GM23338 (cell line): ENCODE measurements around the gene DYTN. TPM values are rescaled to one million over a fixed set of nuclear protein-coding genes. Genes with fewer than 3 reads are reported as not detected.

Source experiments
- ATAC-seq: fragments of 200-7000 bp; cut with Tn5 transposase; 3 replicates; pipeline ENCODE4 v1.9.1; 2020
- DNase-seq: peaks from one replicate; pipeline ENCODE4 v3.0.0-alpha.2; 2015; ENCODE audit warnings: low spot score
- H2AFZ ChIP-seq: fragments of 200-600 bp; sonication (generic); 2 replicates; pipeline ENCODE4 v1.8.0; 2016; ENCODE audit warnings: antibody characterized with exemption, mild to moderate bottlenecking, moderate library complexity
- H3F3A ChIP-seq: fragments of 200-600 bp; sonication (generic); replicated peaks from 2 replicates; pipeline ENCODE4 v1.8.0; 2017; ENCODE audit warnings: antibody characterized with exemption, mixed run types, low read depth
- H3K27ac ChIP-seq: fragments of 200-600 bp; sonication (generic); 2 replicates; pipeline ENCODE4 v1.6.1; 2016; ENCODE audit warnings: low read depth
- H3K27me3 ChIP-seq: fragments of 200-600 bp; sonication (generic); 2 replicates; pipeline ENCODE4 v1.8.0; 2016; ENCODE audit warnings: mild to moderate bottlenecking, mixed run types, moderate library complexity; ENCODE audit not compliant: insufficient read depth
- H3K36me3 ChIP-seq: fragments of 200-600 bp; sonication (generic); 2 replicates; pipeline ENCODE4 v1.8.0; 2016; ENCODE audit warnings: mild to moderate bottlenecking; ENCODE audit not compliant: insufficient read depth
- H3K4me1 ChIP-seq: fragments of 200-600 bp; sonication (generic); 2 replicates; pipeline ENCODE4 v1.8.0; 2016; ENCODE audit warnings: mild to moderate bottlenecking, moderate library complexity; ENCODE audit not compliant: insufficient read depth
- H3K4me2 ChIP-seq: fragments of 200-600 bp; sonication (generic); 2 replicates; pipeline ENCODE4 v1.7.1; 2017; ENCODE audit warnings: mixed run types
- H3K4me3 ChIP-seq: fragments of 200-600 bp; sonication (generic); 2 replicates; pipeline ENCODE4 v1.6.1; 2016; ENCODE audit warnings: mixed run types
- H3K79me2 ChIP-seq: fragments of 200-600 bp; sonication (generic); replicated peaks from 2 replicates; pipeline ENCODE4 v1.8.0; 2017; ENCODE audit warnings: mild to moderate bottlenecking; ENCODE audit not compliant: insufficient read depth
- H3K9me2 ChIP-seq: fragments of 200-600 bp; sonication (generic); 2 replicates; pipeline ENCODE4 v1.8.0; 2017; ENCODE audit not compliant: insufficient read depth
- H4K20me1 ChIP-seq: fragments of 200-600 bp; sonication (generic); replicated peaks from 2 replicates; pipeline ENCODE4 v1.8.0; 2017; ENCODE audit warnings: mild to moderate bottlenecking; ENCODE audit not compliant: insufficient read depth
- H3K27ac Mint-ChIP-seq: 2 replicates; pipeline ENCODE4 v1.8.0; 2020; ENCODE audit warnings: inconsistent platforms, mild to moderate bottlenecking, moderate library complexity, mixed read lengths
- H3K27me3 Mint-ChIP-seq: 3 replicates; pipeline ENCODE4 v1.8.0; 2022; ENCODE audit warnings: low read depth, mild to moderate bottlenecking, moderate library complexity, mixed read lengths, inconsistent platforms; ENCODE audit not compliant: insufficient read depth, poor library complexity
- H3K36me3 Mint-ChIP-seq: 3 replicates; pipeline ENCODE4 v1.8.0; 2021; ENCODE audit warnings: low read depth, mild to moderate bottlenecking, inconsistent platforms, moderate library complexity, mixed read lengths
- H3K4me1 Mint-ChIP-seq: 3 replicates; pipeline ENCODE4 v1.8.0; 2020; ENCODE audit warnings: mild to moderate bottlenecking, inconsistent platforms, mixed read lengths
- H3K4me3 Mint-ChIP-seq: 3 replicates; pipeline ENCODE4 v1.8.0; 2021; ENCODE audit warnings: moderate library complexity, mild to moderate bottlenecking, inconsistent platforms, mixed read lengths
- H3K9me3 Mint-ChIP-seq: 3 replicates; pipeline ENCODE4 v1.8.0; 2020; ENCODE audit warnings: moderate library complexity, mild to moderate bottlenecking, inconsistent platforms, mixed read lengths
- CREB1 ChIP-seq: fragments of 250-450 bp; sonication (Bioruptor Pico); IDR thresholded peaks from 2 replicates; pipeline ENCODE4 v1.5.0; 2020; ENCODE audit warnings: low read depth, mild to moderate bottlenecking, moderate library complexity
- CTCF ChIP-seq, 2 experiments: fragments of 200-600 bp in 1 of 2; sonication (generic) in 1 of 2; conservative IDR thresholded peaks; 2 replicates each; pipeline versions ENCODE4 v1.5.1 to v1.6.1; 2016 to 2017; ENCODE audit warnings: antibody characterized with exemption in 2 of 2, low read depth in 2 of 2, mild to moderate bottlenecking in 2 of 2, moderate library complexity in 1 of 2
- ETS1 ChIP-seq: IDR thresholded peaks from 2 replicates; pipeline ENCODE4 v1.6.1; 2016; ENCODE audit warnings: antibody characterized with exemption
- EZH2 ChIP-seq: fragments of 200-600 bp; sonication (generic); IDR thresholded peaks from one replicate; pipeline ENCODE4 v1.8.0; 2017; ENCODE audit warnings: antibody characterized with exemption, mild to moderate bottlenecking, low read depth; ENCODE audit not compliant: unreplicated experiment
- POLR2AphosphoS5 ChIP-seq: IDR thresholded peaks from 2 replicates; pipeline ENCODE4 v1.6.1; 2016; ENCODE audit warnings: antibody characterized with exemption, low read depth
- REST ChIP-seq: IDR thresholded peaks from one replicate; pipeline ENCODE4 v1.6.1; 2018; ENCODE audit warnings: antibody characterized with exemption; ENCODE audit not compliant: unreplicated experiment
- STAT1 ChIP-seq: IDR thresholded peaks from one replicate; pipeline ENCODE4 v1.6.1; 2016; ENCODE audit warnings: antibody characterized with exemption; ENCODE audit not compliant: unreplicated experiment
- ZNF114 ChIP-seq: fragments of 250-450 bp; sonication (Bioruptor Pico); IDR thresholded peaks from 2 replicates; pipeline ENCODE4 v1.5.0; 2020; ENCODE audit warnings: mild to moderate bottlenecking, moderate library complexity
- ZNF331 ChIP-seq: fragments of 250-450 bp; sonication (Bioruptor Pico); IDR thresholded peaks from 2 replicates; pipeline ENCODE4 v1.5.0; 2020; ENCODE audit warnings: low read depth, mild to moderate bottlenecking, moderate library complexity
- polyA plus RNA-seq: library from polyadenylated mRNA; unstranded; fragments of >200 nt; fragmentation: Nextera tagmentation; extraction: Ambion mirVana; gene quantifications from 2 replicates; pipeline ENCODE4 v1.2.1, GENCODE V29; 2016
- total RNA-seq: library from RNA; depleted of rRNA; stranded (reverse); fragments of >200 nt; shearing (Covaris generic); gene quantifications from 2 replicates; pipeline ENCODE4 v1.2.3, GENCODE V29; 2014

The DYTN gene
- total and polyA plus RNA-seq, 2 experiments from 2014 or later, result not detected

- peak within 1 kb of the TSS; percentile 95 for H3K4me2 ChIP-seq
- no peaks in the 10 kb centered on the region for H3F3A ChIP-seq
- peaks cover 13% of the 10 kb centered on the region for H3K4me1 ChIP-seq
- Mint-ChIP-seq H3K27me3 (peaks cover 7% of the 10 kb centered on the region), H3K4me3 (peak within 1 kb of the TSS; percentile 98; the same call in 2 of the 3 replicates), H3K27ac (peak within 1 kb of the TSS; percentile 99), H3K4me1 (peaks cover 17% of the 10 kb centered on the region), H3K36me3 (peaks cover 25% of the 10 kb centered on the region), H3K9me3 (no peaks in the 10 kb centered on the region)
- no peak for TF ChIP-seq ZNF331
- TF ChIP-seq POLR2AphosphoS5, result peak; percentile 86
- no peak for TF ChIP-seq ZNF114 (CRISPR knock-in tag)
- peak; percentile 59 for TF ChIP-seq ETS1
- peak; percentile 19 for TF ChIP-seq REST
- TF ChIP-seq EZH2, result no peak
- peaks cover 37% of the 10 kb centered on the region for H3K79me2 ChIP-seq
- peak; percentile 93 for DNase-seq
- H3K27ac ChIP-seq, result peak within 1 kb of the TSS; percentile 62
- H2AFZ ChIP-seq, result peak within 1 kb of the TSS; percentile 100
- H4K20me1 ChIP-seq, result no peaks in the 10 kb centered on the region; the same call in 1 of the 2 replicates
- H3K36me3 ChIP-seq, result no peaks in the 10 kb centered on the region
- no peaks in the 10 kb centered on the region for H3K9me2 ChIP-seq
- peak within 1 kb of the TSS; percentile 82 for H3K4me3 ChIP-seq
- ATAC-seq, result peak; percentile 96
- H3K27me3 ChIP-seq, result no peaks in the 10 kb centered on the region
Measured at GRCh38 chr2:206765242-206766056, 47.3 kb upstream of the DYTN start, which contains the start of the genes FASTKD2 and MDH1B. TSS of gene FASTKD2 (plus strand) at chr2:206765606. CDS start at chr2:206766694, 1,088 bp downstream. TSS of gene MDH1B (minus strand) at chr2:206765328. CDS start at chr2:206765271, 57 bp downstream.

- 0 out of 4 replicates have a peak, but pooled peaks of 1 of the 2 experiments have one; percentile 11 for TF ChIP-seq CTCF (conservative IDR thresholded peaks at IDR 0.05; ENCODE audit: low read depth in 2 of 2)
- no peak for TF ChIP-seq STAT1
- no peak for TF ChIP-seq POLR2AphosphoS5
- no peak for TF ChIP-seq ETS1
- TF ChIP-seq CREB1 (CRISPR knock-in tag), result no peak
- no peak for TF ChIP-seq ZNF114 (CRISPR knock-in tag)
- H3K36me3 Mint-ChIP-seq, result peaks cover 18% of the 10 kb centered on the region
- H2AFZ ChIP-seq, result peak overlapping the region; percentile 100
- no peaks in the 10 kb centered on the region for H3K27me3 ChIP-seq
- H3K4me3 ChIP-seq, result peak overlapping the region; percentile 82
- H4K20me1 ChIP-seq, result no peaks in the 10 kb centered on the region; the same call in 1 of the 2 replicates
- no peaks in the 10 kb centered on the region for H3F3A ChIP-seq
- peak; percentile 61 for DNase-seq
- peaks cover 13% of the 10 kb centered on the region for H3K4me1 ChIP-seq
- no peaks in the 10 kb centered on the region for H3K9me3 Mint-ChIP-seq
- H3K4me3 Mint-ChIP-seq, result peak overlapping the region; percentile 98; the same call in 2 of the 3 replicates
- peaks cover 17% of the 10 kb centered on the region for H3K4me1 Mint-ChIP-seq
- peaks cover 37% of the 10 kb centered on the region for H3K79me2 ChIP-seq
- no peaks in the 10 kb centered on the region for H3K36me3 ChIP-seq
- H3K9me2 ChIP-seq, result no peaks in the 10 kb centered on the region
- H3K27ac ChIP-seq, result no peak overlapping the region
- H3K27me3 Mint-ChIP-seq, result peaks cover 7% of the 10 kb centered on the region
- peak overlapping the region; percentile 95 for H3K4me2 ChIP-seq
- peak; percentile 59 for ATAC-seq
- peak overlapping the region; percentile 99 for H3K27ac Mint-ChIP-seq
Measured at GRCh38 chr2:206764673-206765241, 46.6 kb upstream of the DYTN start.
